Liver (tissue), 3 donors: ENCODE measurements around the gene TMIGD3.

Experiments used
- EGR1 ChIP-seq, 2 donors: IDR thresholded peaks; 2 replicates each; pipeline ENCODE4 v1.6.1; 2016 to 2018; ENCODE audit warnings: antibody characterized with exemption in 2 of 2, low read depth in 2 of 2
- GABPA ChIP-seq, 2 donors: IDR thresholded peaks in 1 of 2; conservative IDR thresholded peaks in 1 of 2; 2 replicates each; pipeline ENCODE4 v1.6.1; 2016; ENCODE audit warnings: antibody characterized with exemption in 2 of 2, mild to moderate bottlenecking in 1 of 2, moderate library complexity in 1 of 2
- HNF4A ChIP-seq, 2 donors: conservative IDR thresholded peaks; 2 replicates each; pipeline ENCODE4 v1.6.1; 2016; ENCODE audit warnings: antibody characterized with exemption in 2 of 2, mild to moderate bottlenecking in 2 of 2
- HNF4G ChIP-seq: IDR thresholded peaks from 2 replicates; pipeline ENCODE4 v1.6.1; 2016; ENCODE audit warnings: antibody characterized with exemption
- JUND ChIP-seq, 2 donors: IDR thresholded peaks; 2 replicates each; pipeline ENCODE4 v1.6.1; 2016; ENCODE audit warnings: antibody characterized with exemption in 2 of 2
- RAD21 ChIP-seq, 2 donors: IDR thresholded peaks; 2 replicates each; pipeline ENCODE4 v1.6.1; 2016; ENCODE audit warnings: antibody characterized with exemption in 2 of 2, mild to moderate bottlenecking in 2 of 2
- SP1 ChIP-seq: IDR thresholded peaks from 2 replicates; pipeline ENCODE4 v1.6.1; 2018; ENCODE audit warnings: antibody characterized with exemption, mild to moderate bottlenecking
- YY1 ChIP-seq: IDR thresholded peaks from 2 replicates; pipeline ENCODE4 v1.6.1; 2016; ENCODE audit warnings: antibody characterized with exemption, mild to moderate bottlenecking
- TF ChIP-seq, protein P1 (sequence below): fragments of 150-350 bp; IDR thresholded peaks from 2 replicates; pipeline ENCODE4 v1.5.1; 2017; ENCODE audit warnings: improper control_type of control experiment, low read depth, low read length; ENCODE audit not compliant: missing input control
- TF ChIP-seq, protein P2 (sequence below): IDR thresholded peaks from 2 replicates; pipeline ENCODE4 v1.6.1; 2016; ENCODE audit warnings: antibody characterized with exemption
- TF ChIP-seq, protein P3 (sequence below): IDR thresholded peaks from 2 replicates; pipeline ENCODE4 v1.6.1; 2016; ENCODE audit warnings: antibody characterized with exemption
- TF ChIP-seq, protein P4 (sequence below): IDR thresholded peaks from 2 replicates; pipeline ENCODE4 v1.6.1; 2016; ENCODE audit warnings: antibody characterized with exemption, mild to moderate bottlenecking
- TF ChIP-seq, protein P5 (sequence below): IDR thresholded peaks from 2 replicates; pipeline ENCODE4 v1.6.1; 2016; ENCODE audit warnings: antibody characterized with exemption
- donor health status: healthy.
- donor health status: healthy.

DNA sequence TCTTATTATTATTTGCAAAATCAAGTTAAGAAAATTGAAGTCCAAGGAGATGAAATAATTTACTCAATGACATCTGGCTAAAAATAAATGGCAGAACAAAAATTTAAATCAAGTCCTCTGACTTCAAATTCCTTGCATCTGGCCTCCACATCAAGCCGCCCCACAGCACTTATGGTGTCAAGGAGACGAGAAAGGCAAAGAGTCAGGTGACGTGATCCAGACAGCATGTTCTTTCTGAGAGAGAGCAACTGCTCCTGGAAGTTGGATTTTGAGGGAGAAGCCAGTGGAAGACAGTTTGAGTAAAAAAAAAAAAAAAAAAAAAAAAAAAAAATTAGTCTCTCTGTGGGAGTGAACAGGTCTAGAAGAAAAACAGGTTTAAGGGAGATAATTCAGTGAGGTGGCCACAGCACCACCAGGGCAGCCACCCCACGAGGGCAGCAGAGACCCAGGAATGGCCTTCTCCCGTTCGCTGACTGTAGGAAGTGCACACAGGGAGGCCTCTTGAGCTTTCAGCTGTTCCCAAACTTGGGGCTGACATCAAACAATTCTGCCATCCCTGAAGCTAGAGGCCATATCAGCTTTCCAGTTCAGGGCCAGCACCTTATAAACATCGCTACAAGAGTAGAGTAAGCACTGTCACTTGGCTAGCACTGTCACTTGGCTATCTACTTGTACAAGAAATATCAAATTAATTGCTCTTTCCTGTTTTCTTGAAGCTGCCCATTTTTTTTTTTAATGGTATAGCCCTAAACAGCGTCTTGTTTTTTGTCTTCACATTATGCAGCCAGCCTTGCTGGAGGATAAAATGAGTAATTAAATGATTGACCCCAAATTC is 21.8 kb downstream of the TMIGD3 start:
- TF ChIP-seq JUND (IDR thresholded peaks at IDR 0.05) (no peak), GABPA (IDR thresholded peaks at IDR 0.05 in 1 of 2, conservative IDR thresholded peaks at IDR 0.05 in 1 of 2) (no peak), EGR1 (IDR thresholded peaks at IDR 0.05; ENCODE audit: low read depth in 2 of 2) (no peak), SP1 (no peak), YY1 (no peak), RAD21 (IDR thresholded peaks at IDR 0.05) (peak; percentile 92 to 93), HNF4G (no peak), HNF4A (conservative IDR thresholded peaks at IDR 0.05) (no peak)
- TF ChIP-seq, protein P1, sequence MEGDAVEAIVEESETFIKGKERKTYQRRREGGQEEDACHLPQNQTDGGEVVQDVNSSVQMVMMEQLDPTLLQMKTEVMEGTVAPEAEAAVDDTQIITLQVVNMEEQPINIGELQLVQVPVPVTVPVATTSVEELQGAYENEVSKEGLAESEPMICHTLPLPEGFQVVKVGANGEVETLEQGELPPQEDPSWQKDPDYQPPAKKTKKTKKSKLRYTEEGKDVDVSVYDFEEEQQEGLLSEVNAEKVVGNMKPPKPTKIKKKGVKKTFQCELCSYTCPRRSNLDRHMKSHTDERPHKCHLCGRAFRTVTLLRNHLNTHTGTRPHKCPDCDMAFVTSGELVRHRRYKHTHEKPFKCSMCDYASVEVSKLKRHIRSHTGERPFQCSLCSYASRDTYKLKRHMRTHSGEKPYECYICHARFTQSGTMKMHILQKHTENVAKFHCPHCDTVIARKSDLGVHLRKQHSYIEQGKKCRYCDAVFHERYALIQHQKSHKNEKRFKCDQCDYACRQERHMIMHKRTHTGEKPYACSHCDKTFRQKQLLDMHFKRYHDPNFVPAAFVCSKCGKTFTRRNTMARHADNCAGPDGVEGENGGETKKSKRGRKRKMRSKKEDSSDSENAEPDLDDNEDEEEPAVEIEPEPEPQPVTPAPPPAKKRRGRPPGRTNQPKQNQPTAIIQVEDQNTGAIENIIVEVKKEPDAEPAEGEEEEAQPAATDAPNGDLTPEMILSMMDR = peak; percentile 77
- TF ChIP-seq, protein P2, sequence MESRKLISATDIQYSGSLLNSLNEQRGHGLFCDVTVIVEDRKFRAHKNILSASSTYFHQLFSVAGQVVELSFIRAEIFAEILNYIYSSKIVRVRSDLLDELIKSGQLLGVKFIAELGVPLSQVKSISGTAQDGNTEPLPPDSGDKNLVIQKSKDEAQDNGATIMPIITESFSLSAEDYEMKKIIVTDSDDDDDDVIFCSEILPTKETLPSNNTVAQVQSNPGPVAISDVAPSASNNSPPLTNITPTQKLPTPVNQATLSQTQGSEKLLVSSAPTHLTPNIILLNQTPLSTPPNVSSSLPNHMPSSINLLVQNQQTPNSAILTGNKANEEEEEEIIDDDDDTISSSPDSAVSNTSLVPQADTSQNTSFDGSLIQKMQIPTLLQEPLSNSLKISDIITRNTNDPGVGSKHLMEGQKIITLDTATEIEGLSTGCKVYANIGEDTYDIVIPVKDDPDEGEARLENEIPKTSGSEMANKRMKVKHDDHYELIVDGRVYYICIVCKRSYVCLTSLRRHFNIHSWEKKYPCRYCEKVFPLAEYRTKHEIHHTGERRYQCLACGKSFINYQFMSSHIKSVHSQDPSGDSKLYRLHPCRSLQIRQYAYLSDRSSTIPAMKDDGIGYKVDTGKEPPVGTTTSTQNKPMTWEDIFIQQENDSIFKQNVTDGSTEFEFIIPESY = no peak
- TF ChIP-seq, protein P3, sequence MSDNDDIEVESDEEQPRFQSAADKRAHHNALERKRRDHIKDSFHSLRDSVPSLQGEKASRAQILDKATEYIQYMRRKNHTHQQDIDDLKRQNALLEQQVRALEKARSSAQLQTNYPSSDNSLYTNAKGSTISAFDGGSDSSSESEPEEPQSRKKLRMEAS = no peak
- TF ChIP-seq, protein P4, sequence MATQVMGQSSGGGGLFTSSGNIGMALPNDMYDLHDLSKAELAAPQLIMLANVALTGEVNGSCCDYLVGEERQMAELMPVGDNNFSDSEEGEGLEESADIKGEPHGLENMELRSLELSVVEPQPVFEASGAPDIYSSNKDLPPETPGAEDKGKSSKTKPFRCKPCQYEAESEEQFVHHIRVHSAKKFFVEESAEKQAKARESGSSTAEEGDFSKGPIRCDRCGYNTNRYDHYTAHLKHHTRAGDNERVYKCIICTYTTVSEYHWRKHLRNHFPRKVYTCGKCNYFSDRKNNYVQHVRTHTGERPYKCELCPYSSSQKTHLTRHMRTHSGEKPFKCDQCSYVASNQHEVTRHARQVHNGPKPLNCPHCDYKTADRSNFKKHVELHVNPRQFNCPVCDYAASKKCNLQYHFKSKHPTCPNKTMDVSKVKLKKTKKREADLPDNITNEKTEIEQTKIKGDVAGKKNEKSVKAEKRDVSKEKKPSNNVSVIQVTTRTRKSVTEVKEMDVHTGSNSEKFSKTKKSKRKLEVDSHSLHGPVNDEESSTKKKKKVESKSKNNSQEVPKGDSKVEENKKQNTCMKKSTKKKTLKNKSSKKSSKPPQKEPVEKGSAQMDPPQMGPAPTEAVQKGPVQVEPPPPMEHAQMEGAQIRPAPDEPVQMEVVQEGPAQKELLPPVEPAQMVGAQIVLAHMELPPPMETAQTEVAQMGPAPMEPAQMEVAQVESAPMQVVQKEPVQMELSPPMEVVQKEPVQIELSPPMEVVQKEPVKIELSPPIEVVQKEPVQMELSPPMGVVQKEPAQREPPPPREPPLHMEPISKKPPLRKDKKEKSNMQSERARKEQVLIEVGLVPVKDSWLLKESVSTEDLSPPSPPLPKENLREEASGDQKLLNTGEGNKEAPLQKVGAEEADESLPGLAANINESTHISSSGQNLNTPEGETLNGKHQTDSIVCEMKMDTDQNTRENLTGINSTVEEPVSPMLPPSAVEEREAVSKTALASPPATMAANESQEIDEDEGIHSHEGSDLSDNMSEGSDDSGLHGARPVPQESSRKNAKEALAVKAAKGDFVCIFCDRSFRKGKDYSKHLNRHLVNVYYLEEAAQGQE = no peak
- TF ChIP-seq, protein P5, sequence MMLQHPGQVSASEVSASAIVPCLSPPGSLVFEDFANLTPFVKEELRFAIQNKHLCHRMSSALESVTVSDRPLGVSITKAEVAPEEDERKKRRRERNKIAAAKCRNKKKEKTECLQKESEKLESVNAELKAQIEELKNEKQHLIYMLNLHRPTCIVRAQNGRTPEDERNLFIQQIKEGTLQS = no peak
